ENCODE measurements around the gene COA8. TPM values are rescaled to one million over a fixed set of nuclear protein-coding genes. Genes with fewer than 3 reads are reported as not detected.

COA8 gene
- total RNA-seq, 1 donor from 2014 or later: 42.0 TPM

GRCh38 chr14:103581954-103582703 is 19.4 kb downstream of the COA8 start:
- Mint-ChIP-seq H3K27ac (ENCODE audit: unreplicated experiment) (no peak overlapping the region), H3K4me1 (ENCODE audit: unreplicated experiment) (peaks cover 2% of the 10 kb centered on the region), H3K9me3 (ENCODE audit: unreplicated experiment) (no peaks in the 10 kb centered on the region), H3K27me3 (ENCODE audit: unreplicated experiment) (no peaks in the 10 kb centered on the region), H3K36me3 (ENCODE audit: unreplicated experiment) (peaks cover 15% of the 10 kb centered on the region), H3K4me3 (ENCODE audit: unreplicated experiment) (no peak overlapping the region)
- no peak for TF ChIP-seq CTCF (IDR thresholded peaks at IDR 0.05)
- DNase-seq (ENCODE audit: extremely low spot score, unreplicated experiment): no peak

DNA sequence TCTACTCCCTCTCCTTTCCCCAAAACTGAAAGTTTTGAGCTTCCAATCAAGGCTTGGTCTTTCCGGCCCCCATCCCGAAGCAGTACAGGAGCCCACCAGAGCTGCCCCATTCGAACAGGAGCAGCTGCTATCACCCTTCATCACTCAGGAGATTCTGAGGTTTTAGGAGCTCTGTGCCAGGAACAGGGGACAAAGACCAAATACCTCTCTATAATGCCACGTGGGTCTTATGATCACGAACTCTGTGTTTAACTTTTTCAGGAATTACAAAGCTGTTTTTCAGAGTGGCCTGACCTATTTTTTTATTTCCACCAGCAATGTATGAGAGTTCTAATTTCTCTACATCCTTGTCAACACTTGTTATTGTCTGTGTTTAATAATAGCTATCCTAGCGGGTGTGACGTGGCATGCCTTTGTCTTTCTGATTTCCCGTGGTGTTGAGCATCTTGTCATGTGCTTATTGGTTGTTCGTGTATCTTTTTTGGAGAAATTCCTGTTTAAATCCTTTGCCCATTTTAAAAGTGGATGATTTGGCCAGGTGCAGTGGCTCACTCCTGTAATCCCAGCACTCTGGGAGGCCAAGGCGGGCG is 21.7 kb downstream of the COA8 start:
- Mint-ChIP-seq H3K9me3 (ENCODE audit: unreplicated experiment) (no peaks in the 10 kb centered on the region), H3K4me1 (ENCODE audit: unreplicated experiment) (no peaks in the 10 kb centered on the region), H3K27ac (ENCODE audit: unreplicated experiment) (no peak overlapping the region), H3K36me3 (ENCODE audit: unreplicated experiment) (peaks cover 22% of the 10 kb centered on the region), H3K27me3 (ENCODE audit: unreplicated experiment) (no peaks in the 10 kb centered on the region), H3K4me3 (ENCODE audit: unreplicated experiment) (no peak overlapping the region)
- TF ChIP-seq CTCF (IDR thresholded peaks at IDR 0.05): no peak
- DNase-seq (ENCODE audit: extremely low spot score, unreplicated experiment): no peak

DNA sequence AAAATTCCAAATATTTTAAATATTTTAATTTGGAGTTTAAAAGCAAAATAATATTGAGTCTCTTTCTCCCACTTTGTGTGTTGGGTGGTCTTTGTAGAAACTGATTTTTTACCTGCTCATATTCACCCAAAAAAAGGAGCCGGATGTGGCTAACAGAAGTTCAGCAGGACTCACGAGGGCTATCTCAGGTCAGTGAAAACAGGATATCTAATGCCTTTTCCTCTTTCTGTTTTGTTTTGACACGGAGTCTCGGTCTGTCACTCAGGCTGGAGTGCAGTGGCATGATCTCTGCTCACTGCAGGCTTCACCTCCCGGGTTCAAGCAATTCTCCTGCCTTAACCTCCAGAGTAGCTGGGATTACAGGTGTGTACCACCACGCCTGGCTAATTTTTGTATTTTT is 30.8 kb downstream of the COA8 start:
- Mint-ChIP-seq H3K36me3 (ENCODE audit: unreplicated experiment) (peaks cover 7% of the 10 kb centered on the region), H3K4me1 (ENCODE audit: unreplicated experiment) (peaks cover 30% of the 10 kb centered on the region), H3K27ac (ENCODE audit: unreplicated experiment) (peak overlapping the region; percentile 47), H3K27me3 (ENCODE audit: unreplicated experiment) (no peaks in the 10 kb centered on the region), H3K9me3 (ENCODE audit: unreplicated experiment) (no peaks in the 10 kb centered on the region), H3K4me3 (ENCODE audit: unreplicated experiment) (no peak overlapping the region)
- TF ChIP-seq CTCF (IDR thresholded peaks at IDR 0.05): no peak
- DNase-seq (ENCODE audit: extremely low spot score, unreplicated experiment): no peak

DNA sequence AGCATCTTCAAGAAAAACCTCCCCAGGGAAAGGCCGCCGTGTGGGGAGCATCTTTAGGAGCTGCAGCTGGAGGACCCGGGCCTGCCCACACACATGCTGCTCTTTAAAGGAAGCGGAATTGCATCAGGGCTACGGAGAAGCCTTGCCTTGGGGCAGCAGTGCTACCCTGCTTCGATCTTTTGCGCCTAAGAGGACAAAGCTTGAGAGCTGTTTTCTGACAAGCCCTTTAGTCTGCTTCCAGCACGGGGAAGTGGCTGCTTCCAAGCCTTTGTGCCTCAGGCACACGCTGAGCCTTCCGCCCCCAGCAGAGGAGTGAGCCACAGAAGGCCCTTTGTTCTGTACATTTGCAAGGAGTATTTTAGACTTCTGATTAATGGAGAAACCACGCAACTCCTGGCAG is 31.5 kb downstream of the COA8 start:
- no peak for TF ChIP-seq CTCF (IDR thresholded peaks at IDR 0.05)
- Mint-ChIP-seq H3K4me3 (ENCODE audit: unreplicated experiment) (peak overlapping the region; percentile 54), H3K36me3 (ENCODE audit: unreplicated experiment) (peaks cover 3% of the 10 kb centered on the region), H3K27ac (ENCODE audit: unreplicated experiment) (peak overlapping the region; percentile 95), H3K4me1 (ENCODE audit: unreplicated experiment) (peaks cover 30% of the 10 kb centered on the region), H3K9me3 (ENCODE audit: unreplicated experiment) (no peaks in the 10 kb centered on the region), H3K27me3 (ENCODE audit: unreplicated experiment) (no peaks in the 10 kb centered on the region)
- peak; percentile 86 for DNase-seq (ENCODE audit: extremely low spot score, unreplicated experiment)

GRCh38 chr14:103597623-103598377 is 35.0 kb downstream of the COA8 start:
- no peak for TF ChIP-seq CTCF (IDR thresholded peaks at IDR 0.05)
- peak; percentile 86 for DNase-seq (ENCODE audit: extremely low spot score, unreplicated experiment)
- peaks cover 30% of the 10 kb centered on the region for H3K4me1 Mint-ChIP-seq (ENCODE audit: unreplicated experiment)
- no peak overlapping the region for H3K4me3 Mint-ChIP-seq (ENCODE audit: unreplicated experiment)
- no peaks in the 10 kb centered on the region for H3K27me3 Mint-ChIP-seq (ENCODE audit: unreplicated experiment)
- H3K9me3 Mint-ChIP-seq (ENCODE audit: unreplicated experiment): no peaks in the 10 kb centered on the region
- peaks cover 1% of the 10 kb centered on the region for H3K36me3 Mint-ChIP-seq (ENCODE audit: unreplicated experiment)
- peak overlapping the region; percentile 73 for H3K27ac Mint-ChIP-seq (ENCODE audit: unreplicated experiment)

Measured in osteocyte (in vitro differentiated cells).